NCI-H2196 treated with DMSO at 0.1 percent for 48 hours (cell line): ENCODE data around the gene ATP7B.
A peak's percentile ranks its signal among the peaks of the same experiment; 100 is the strongest.
"Not testable (repeated sequence)": the region's sequence is repeated elsewhere in the genome, so short reads cannot be mapped to it uniquely, and the experiment has no call there.

ENCODE experiments used
- DNase-seq: peaks from one replicate; lab custom pipeline; 2025; ENCODE audit not compliant: unreplicated experiment; lab: John Stamatoyannopoulos, UW

The ATP7B gene

GRCh38 chr13:52010890-52011631, at the start of gene ATP7B:
TSS of gene ATP7B (minus strand) at chr13:52011450. CDS start at chr13:52011337, 113 bp downstream.
- DNase-seq, result no peak

GRCh38 chr13:52053460-52053859, 42.2 kb upstream of the ATP7B start:
- DNase-seq, result no peak

GRCh38 chr13:52051400-52051799, 40.1 kb upstream of the ATP7B start:
- DNase-seq, result no peak

GRCh38 chr13:52048516-52048915, 37.3 kb upstream of the ATP7B start:
- DNase-seq, result no peak

- no peak for DNase-seq
These were observed 36.2 kb upstream of the ATP7B start for GRCh38 chr13:52047463-52047862.

- no peak for DNase-seq
These were observed 32.4 kb upstream of the ATP7B start for GRCh38 chr13:52043675-52044074.

GRCh38 chr13:52036037-52036436, 24.8 kb upstream of the ATP7B start:
- no peak for DNase-seq

- peak; percentile 12 for DNase-seq
These were observed 23.5 kb upstream of the ATP7B start for GRCh38 chr13:52034616-52035226.

GRCh38 chr13:52033039-52033438, 21.8 kb upstream of the ATP7B start:
- no peak for DNase-seq

- not testable (repeated sequence) for DNase-seq
These were observed 19.2 kb upstream of the ATP7B start for GRCh38 chr13:52030401-52030800.

- no peak for DNase-seq
These were observed 18.3 kb upstream of the ATP7B start for GRCh38 chr13:52029569-52029968.

GRCh38 chr13:52027832-52028231, 16.6 kb upstream of the ATP7B start:
- no peak for DNase-seq

GRCh38 chr13:52026246-52026626, 15.0 kb upstream of the ATP7B start:
- DNase-seq, result no peak

GRCh38 chr13:52025475-52026245, 14.4 kb upstream of the ATP7B start:
- no peak for DNase-seq

- DNase-seq, result no peak
These were observed 13.2 kb upstream of the ATP7B start, which contains the start of gene UTP14C for GRCh38 chr13:52024481-52024880. TSS of gene UTP14C (plus strand) at chr13:52024691. CDS start at chr13:52028805, 4,114 bp downstream.

- no peak for DNase-seq
These were observed 11.1 kb upstream of the ATP7B start for GRCh38 chr13:52022356-52022755.

GRCh38 chr13:52020191-52020590, 8.9 kb upstream of the ATP7B start:
- no peak for DNase-seq

- DNase-seq, result no peak
These were observed 5.0 kb upstream of the ATP7B start for GRCh38 chr13:52016296-52016695.

- no peak for DNase-seq
These were observed 1.2 kb upstream of the ATP7B start for GRCh38 chr13:52012512-52012836.

- DNase-seq, result peak; percentile 56
These were observed 622 bp upstream of the ATP7B start, which contains the start of gene ALG11 for GRCh38 chr13:52011632-52012511. TSS of gene ALG11 (plus strand) at chr13:52012398. CDS start at chr13:52012419, 21 bp downstream.

- no peak for DNase-seq
These were observed 1.3 kb downstream of the ATP7B start for GRCh38 chr13:52009946-52010345.
